ENCODE measurements around the gene SASH3. TPM values are rescaled to one million over a fixed set of nuclear protein-coding genes. Genes with fewer than 3 reads are reported as not detected.

The SASH3 gene
- total RNA-seq, 2 donors from 2014 or later: not detected

- H3K4me1 Mint-ChIP-seq: peaks cover 2% of the 10 kb centered on the region
- Histone ChIP-seq H3K9me3 (ENCODE audit: control insufficient read depth, low read length) (no peaks in the 10 kb centered on the region), H3K9ac (ENCODE audit: extremely low read depth, low read length, poor library complexity, severe bottlenecking) (no peak overlapping the region), H3K4me3 (ENCODE audit: low read length) (no peak overlapping the region), H3K4me1 (ENCODE audit: control insufficient read depth, insufficient read depth, low read length) (no peaks in the 10 kb centered on the region), H3K36me3 (ENCODE audit: control insufficient read depth, insufficient read depth, low read length) (no peaks in the 10 kb centered on the region), H3K27ac (ENCODE audit: low read depth, low read length) (no peak overlapping the region), H3K27me3 (ENCODE audit: control insufficient read depth, insufficient read depth, low read length, poor library complexity, severe bottlenecking) (no peaks in the 10 kb centered on the region)
- H3K36me3 Mint-ChIP-seq (ENCODE audit: low read depth): no peaks in the 10 kb centered on the region
- H3K9me3 Mint-ChIP-seq: peaks cover 12% of the 10 kb centered on the region
- no peaks in the 10 kb centered on the region for H3K27me3 Mint-ChIP-seq (ENCODE audit: insufficient read depth)
- no peak overlapping the region for H3K4me3 Mint-ChIP-seq
- peak; percentile 67 for DNase-seq
- no peak overlapping the region for H3K27ac Mint-ChIP-seq
- WGBS, 2 experiments (ENCODE audit: insufficient coverage in 1 of 2, insufficient read length in 1 of 2): 56 to 62% methylated on average over 2 to 6 of the region's 8 CpGs
- no peak for TF ChIP-seq CTCF (conservative IDR thresholded peaks at IDR 0.05)
These were observed 1.5 kb downstream of the SASH3 start for GRCh38 chrX:129781134-129781672.

- no peaks in the 10 kb centered on the region for H3K27me3 ChIP-seq (ENCODE audit: control insufficient read depth, insufficient read depth, low read length, poor library complexity, severe bottlenecking)
- H3K4me3 Mint-ChIP-seq: no peak overlapping the region
- peaks cover 2% of the 10 kb centered on the region for H3K4me1 Mint-ChIP-seq
- H3K27me3 Mint-ChIP-seq (ENCODE audit: insufficient read depth): no peaks in the 10 kb centered on the region
- no peaks in the 10 kb centered on the region for H3K36me3 ChIP-seq (ENCODE audit: control insufficient read depth, insufficient read depth, low read length)
- TF ChIP-seq CTCF (conservative IDR thresholded peaks at IDR 0.05): no peak
- H3K4me3 ChIP-seq (ENCODE audit: low read length): no peak overlapping the region
- peaks cover 12% of the 10 kb centered on the region for H3K9me3 Mint-ChIP-seq
- 89% methylated on average over 10 of the region's 10 CpGs; no CpG with 5 or more reads in 1 of the 2 experiments for WGBS, 2 experiments (ENCODE audit: insufficient coverage in 1 of 2, insufficient read length in 1 of 2)
- DNase-seq: no peak
- no peak overlapping the region for H3K27ac ChIP-seq (ENCODE audit: low read depth, low read length)
- H3K9me3 ChIP-seq (ENCODE audit: control insufficient read depth, low read length): no peaks in the 10 kb centered on the region
- no peaks in the 10 kb centered on the region for H3K36me3 Mint-ChIP-seq (ENCODE audit: low read depth)
- H3K9ac ChIP-seq (ENCODE audit: extremely low read depth, low read length, poor library complexity, severe bottlenecking): no peak overlapping the region
- H3K4me1 ChIP-seq (ENCODE audit: control insufficient read depth, insufficient read depth, low read length): no peaks in the 10 kb centered on the region
- no peak overlapping the region for H3K27ac Mint-ChIP-seq
These were observed 2.1 kb downstream of the SASH3 start for GRCh38 chrX:129781680-129782495.

- Histone ChIP-seq H3K4me1 (ENCODE audit: control insufficient read depth, insufficient read depth, low read length) (no peaks in the 10 kb centered on the region), H3K27me3 (ENCODE audit: control insufficient read depth, insufficient read depth, low read length, poor library complexity, severe bottlenecking) (no peaks in the 10 kb centered on the region), H3K36me3 (ENCODE audit: control insufficient read depth, insufficient read depth, low read length) (no peaks in the 10 kb centered on the region), H3K27ac (ENCODE audit: low read depth, low read length) (no peak overlapping the region), H3K4me3 (ENCODE audit: low read length) (no peak overlapping the region), H3K9ac (ENCODE audit: extremely low read depth, low read length, poor library complexity, severe bottlenecking) (no peak overlapping the region), H3K9me3 (ENCODE audit: control insufficient read depth, low read length) (no peaks in the 10 kb centered on the region)
- Mint-ChIP-seq H3K27ac (no peak overlapping the region), H3K27me3 (ENCODE audit: insufficient read depth) (no peaks in the 10 kb centered on the region), H3K9me3 (peaks cover 17% of the 10 kb centered on the region), H3K4me3 (no peak overlapping the region), H3K4me1 (peaks cover 8% of the 10 kb centered on the region), H3K36me3 (ENCODE audit: low read depth) (no peaks in the 10 kb centered on the region)
- DNase-seq: no peak
- 85 to 100% methylated on average over 2 to 4 of the region's 4 CpGs for WGBS, 2 experiments (ENCODE audit: insufficient coverage in 1 of 2, insufficient read length in 1 of 2)
- TF ChIP-seq CTCF (conservative IDR thresholded peaks at IDR 0.05): no peak
These were observed 3.0 kb downstream of the SASH3 start for GRCh38 chrX:129782706-129783105.
